HG03354 (cell line): ENCODE data around the gene CRYBG3.
A peak's percentile ranks its signal among the peaks of the same experiment; 100 is the strongest.

Source experiments
- ATAC-seq: cut with Tn5 transposase; IDR thresholded peaks from one replicate; pipeline ENCODE4 v1.9.1; 2021; ENCODE audit warnings: mild to moderate bottlenecking; ENCODE audit not compliant: unreplicated experiment, poor library complexity, severe bottlenecking

The CRYBG3 gene

DNA sequence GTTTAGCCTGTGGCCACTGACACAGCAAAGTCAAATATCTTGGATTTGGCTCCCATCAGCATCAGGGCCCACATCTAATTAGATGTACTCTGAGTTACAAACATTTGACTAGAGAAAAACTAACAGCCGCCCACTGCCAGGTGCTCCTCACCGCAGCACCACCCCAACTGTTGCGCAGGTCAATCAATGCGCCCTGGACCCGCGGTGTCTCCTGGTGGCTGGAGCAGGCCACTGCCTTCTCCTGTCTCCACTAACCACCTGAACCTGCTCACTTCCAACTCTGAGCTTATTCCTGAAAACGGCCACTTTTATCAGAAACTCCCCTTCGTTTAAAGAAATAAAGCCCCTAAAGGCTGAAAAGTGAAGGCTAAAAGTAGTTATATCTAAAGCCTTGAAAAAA, 146.2 kb downstream of the CRYBG3 start:
- no peak for ATAC-seq

DNA sequence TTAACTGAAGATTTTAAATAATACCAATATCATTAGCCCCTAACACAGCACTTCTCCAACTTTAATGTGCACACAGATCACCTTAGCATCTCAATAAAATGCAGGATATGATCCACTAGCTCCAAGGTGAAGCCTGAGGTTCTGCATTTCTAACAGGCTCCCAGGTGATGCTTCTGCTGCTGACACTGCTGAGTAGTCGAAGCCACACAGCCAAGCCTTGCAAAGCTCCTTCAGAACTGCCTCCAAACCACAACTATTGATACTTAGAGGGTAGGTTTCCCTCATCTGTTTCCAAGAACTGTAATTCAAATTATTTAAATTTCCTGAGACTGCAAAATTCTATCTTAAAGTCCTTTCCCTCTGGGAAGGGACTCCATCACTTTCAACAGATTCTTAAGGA, 146.6 kb downstream of the CRYBG3 start:
- no peak for ATAC-seq

DNA sequence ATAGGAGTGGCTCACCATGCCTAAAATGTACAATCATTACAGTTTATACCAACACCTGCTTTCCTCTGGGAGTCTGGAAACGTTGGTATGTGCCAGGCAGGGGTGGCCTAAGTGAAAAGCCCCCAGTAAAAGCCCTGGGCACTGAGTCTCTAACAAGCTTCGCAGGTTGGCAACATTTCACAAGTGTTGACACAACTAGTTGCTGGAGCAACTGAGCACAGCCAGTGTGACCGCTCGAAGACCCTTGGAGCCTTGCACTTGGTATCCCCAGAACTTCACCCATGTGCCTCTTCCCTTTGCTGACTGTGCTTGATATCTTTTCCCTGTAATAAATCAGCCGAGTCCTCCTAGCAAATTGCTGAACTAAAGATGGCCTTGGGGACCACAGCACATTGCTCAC, 147.7 kb downstream of the CRYBG3 start:
- ATAC-seq = no peak

DNA sequence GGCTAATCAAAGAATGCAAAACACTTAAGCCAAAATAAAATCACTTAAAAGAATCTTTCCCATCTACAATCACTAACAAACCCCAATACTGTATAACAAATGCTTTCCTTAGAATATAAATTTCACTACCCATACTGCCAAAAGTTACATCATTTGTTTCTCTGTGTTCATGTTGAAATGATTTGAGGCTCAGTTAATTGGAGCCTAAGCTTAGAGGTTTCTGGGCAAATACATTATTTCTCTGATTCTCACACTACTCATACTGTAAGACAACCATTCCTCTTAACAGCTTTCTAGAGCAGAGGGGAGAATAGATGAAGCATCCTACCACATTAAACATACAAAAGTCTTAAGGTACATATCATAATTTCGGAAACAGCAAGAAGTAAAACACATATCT, 148.3 kb downstream of the CRYBG3 start:
- no peak for ATAC-seq

DNA sequence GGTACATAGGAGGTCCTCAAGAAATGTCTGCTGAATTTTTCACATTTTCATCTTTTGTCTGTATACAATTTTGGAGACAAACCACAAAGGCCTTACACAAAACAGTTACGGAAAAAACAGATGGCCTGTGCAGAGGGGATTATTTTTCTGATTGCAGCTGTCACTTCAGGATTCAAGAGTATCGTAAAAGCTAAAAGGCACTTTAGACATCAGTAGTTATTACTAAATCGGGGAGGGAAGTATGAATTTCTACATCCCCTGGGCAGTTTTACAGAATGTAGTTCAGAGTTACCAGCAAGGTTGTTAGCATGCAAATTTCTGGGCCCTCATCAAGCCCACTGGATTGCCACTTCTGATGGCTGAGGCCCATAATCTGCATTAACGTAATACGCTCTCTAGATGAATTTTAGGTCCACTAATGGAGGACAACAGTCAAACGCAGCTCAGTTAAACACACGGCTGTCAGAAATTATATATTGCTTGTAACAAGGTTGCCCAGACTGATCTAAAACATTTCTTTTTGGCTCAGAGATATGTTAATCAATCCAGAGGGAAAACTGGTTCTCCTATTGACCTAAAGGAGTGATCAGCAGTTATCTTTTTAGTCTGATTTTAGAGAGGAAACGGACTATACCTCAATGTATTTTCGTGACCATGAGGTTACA, 149.3 kb downstream of the CRYBG3 start:
- no peak for ATAC-seq

DNA sequence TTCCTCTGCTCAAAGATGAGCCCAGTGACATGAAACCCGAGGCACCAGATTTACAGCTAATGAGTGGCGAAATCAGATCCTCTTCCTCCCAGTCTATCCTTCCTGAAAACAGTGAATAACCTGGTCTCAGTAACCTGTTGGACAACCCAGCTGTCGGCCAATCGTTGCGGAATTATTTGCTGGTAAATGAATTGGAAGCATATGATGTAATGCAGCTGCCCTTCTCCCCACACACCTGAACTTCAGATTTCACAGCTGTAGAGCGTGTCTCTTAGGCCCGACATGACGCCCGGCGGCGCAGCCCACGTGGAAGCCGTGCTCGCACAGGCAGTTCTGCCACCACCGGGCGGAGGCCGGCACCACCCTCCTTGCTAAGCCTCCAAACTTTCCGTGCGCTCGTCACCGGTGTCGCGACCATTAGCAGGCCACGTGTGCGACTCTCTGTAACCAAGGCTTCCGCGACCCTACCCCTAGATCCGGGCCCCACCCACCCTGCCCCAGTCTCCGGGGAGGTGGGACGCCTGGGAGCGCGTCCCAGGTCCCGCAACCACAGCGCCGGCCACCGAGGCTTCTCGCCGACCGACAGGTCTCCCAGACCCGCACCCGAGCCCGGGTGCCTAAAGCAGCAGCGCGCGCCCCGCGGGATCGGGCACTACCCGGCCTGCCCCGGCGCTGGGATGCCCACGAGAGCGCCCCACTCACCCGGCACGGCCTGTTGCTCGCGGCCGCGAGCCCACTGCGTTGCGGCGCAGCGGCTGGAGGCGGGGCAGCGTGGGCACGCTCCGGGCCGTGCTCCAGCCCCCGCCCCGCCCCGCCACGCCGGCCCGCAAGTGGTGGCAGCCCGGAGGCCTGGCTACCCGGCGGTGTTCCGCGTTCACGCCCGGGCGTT, 150.1 kb downstream of the CRYBG3 start, which contains the start of gene RIOX2:
Gene RIOX2 (minus strand): TSS at position 753 of the 889 bp plus-strand sequence. CDS start 4,838 bp downstream, outside the sequence.
- ATAC-seq = peak; percentile 95

DNA sequence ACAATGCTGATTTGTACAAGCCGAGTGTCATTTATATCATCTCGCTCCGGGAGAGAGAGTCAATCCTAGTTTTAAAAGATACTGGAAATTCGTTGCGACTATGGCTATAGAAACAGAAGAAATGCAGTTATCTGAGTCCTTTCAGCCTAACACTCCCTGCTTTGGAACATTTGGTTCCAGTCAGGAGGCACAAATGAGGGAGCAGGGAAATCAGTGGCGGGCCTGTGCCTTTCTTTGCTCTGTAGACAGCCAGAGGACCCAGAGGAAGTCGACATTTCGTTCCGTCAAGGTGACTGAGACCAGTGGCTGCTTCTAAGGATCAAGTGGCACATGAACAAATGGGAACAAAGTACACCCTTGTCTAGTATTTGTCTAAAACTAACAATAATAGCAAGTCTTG, 151.2 kb downstream of the CRYBG3 start:
- ATAC-seq = no peak

DNA sequence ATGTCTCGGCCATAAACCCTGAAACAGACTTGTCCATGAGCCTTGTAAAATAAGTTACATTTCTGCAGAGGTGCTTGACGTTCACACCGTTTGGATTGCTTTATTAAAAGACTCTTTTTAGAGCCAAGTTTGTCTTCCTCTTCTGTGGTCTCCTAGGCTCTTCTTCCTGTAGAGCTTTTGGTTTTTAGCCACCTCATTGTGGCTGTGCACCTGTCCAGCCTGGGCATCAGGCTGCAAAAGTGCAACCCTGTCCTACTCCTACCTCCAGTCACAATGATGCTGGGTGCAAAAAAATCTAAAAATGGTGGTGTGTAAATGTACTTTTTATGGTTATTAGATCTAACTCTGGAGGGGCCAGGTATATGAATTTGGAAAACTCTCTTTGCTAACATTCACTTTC, 153.2 kb downstream of the CRYBG3 start:
- ATAC-seq = no peak

DNA sequence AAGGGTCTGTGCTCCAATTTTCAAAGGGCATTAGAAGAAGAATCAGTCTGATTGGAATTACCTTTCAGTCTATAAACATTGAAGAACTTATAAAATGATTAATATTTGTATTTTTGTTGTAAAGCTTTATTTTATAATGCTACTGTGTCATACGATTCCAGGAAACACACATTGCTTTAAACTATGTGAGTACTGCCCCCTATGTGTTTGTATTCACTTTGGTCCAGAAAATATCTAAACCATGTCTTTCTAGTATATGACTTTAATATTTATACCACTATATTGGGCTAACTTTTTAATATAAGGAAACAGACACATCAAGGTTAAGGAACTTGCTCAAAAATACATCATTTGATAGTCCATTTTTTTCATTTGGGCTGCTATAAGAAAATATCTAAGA, 153.7 kb downstream of the CRYBG3 start:
- no peak for ATAC-seq

DNA sequence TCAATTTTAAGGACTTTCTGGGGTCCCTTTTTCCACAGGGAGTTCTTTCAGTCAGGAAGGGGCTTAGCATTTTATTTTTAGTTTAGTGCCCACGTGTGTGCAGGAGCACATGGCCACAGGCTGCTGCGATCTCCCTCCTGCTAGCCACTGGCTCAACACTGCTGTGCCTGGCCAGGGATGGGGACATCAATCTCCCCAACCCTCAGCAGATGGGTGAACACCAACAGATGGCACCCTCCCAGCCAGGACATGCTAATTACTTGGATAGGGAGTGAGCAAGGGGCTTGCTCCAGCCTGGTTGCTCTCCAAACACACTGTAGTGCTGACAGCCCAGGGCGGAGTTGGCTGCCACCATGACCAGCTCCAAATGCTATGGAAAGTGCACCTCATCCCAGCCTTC, 157.8 kb downstream of the CRYBG3 start:
- no peak for ATAC-seq

DNA sequence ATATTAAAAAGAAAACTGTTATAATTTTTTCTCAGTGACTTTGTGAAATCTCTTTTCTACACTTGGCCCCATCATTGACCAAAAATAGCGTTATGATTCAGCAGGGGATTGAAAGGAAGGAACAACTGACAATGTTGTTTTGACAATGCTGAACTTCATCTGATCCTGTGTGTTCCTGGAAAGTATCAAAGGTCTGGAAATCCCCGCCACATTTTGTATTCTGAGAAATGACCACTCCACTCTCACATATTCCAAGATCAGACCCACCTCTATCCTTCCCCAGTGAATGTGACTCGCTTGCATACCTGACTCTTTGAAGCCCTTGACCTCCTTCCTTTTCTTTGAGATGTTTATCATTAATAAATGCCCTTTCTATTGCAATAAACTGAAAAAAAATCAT, 160.1 kb downstream of the CRYBG3 start:
- ATAC-seq = no peak

DNA sequence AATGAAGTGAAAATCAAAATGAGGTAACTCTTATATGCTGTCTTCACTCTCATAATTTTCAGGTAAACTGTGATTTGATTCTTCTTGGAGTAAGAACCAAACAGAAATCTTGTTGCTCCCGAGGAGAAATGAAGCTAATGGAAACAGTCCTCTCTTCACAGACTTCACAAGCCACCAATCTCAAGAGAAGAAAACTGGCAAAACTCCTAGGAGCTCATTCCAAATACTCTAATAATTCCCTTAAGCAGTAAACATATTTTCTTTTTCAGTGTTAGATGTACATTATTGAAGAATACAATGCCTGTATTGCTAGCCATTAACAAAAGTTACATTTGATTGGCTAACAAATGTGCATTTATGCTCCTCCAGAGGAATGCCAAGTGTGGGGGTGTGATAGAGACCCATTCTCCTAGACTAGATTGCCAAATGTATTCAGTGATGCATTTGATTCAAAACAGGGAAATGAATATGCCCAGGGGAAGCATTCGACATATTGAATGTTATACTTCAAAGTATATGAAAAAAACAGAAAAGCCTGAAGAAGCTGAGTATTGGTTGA, 162.2 kb downstream of the CRYBG3 start:
- ATAC-seq = no peak

DNA sequence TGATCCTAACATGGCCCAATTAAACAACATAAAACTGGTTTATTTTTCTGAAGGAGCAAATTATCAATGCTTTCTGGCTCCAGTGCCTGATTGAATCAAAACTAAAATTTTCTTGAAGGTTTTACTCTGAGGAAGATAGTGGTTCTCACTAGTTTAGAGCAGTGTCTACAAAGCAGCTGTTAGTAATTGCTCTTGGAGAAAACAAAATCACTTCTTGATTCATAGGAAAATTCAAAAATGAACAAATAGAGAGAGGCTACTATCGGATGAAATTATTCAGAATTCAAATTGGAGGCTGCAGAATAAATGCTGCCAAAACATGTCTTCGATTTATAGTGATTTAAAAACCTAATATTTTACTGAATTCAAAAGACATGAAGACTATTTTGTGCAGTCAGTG, 165.5 kb downstream of the CRYBG3 start:
- no peak for ATAC-seq

DNA sequence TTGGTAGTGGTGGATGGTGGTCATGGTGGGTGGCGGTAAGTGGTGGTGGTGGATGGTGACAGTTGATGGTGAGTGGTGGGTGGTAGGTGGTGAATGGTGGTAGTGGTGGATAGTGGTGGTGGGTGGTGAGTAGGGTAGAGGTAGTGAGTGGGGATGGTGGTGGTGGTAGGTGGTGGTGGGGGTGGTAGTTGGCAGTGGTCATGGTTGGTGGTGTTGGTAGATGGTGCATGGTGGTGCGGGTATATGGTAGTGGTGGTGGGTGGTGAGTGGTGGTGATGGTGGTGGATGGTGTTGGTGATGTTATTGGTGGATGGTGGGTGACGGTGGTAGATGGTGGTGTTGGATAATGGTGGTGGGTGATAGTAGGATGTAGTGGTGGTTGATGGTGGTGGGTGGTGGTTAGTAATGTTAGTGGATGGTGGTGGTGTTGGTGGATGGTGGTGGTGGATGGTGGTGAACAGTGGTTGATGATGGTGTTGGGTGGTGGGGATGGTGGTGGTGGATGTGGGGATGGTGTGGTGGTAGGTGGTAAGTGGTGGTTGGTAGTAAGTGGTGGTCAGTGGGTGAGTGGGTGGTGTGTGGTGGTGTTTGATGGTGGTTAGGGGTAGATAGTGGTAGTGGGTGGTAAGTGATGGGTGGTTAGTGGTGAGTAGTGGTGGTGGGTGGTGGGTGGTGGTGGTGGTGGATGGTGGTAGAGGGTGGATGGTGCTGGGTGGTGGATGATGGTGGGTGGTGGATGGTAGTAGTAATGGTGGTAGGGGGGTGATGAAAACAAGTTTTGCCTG, 167.2 kb downstream of the CRYBG3 start:
- no peak for ATAC-seq

DNA sequence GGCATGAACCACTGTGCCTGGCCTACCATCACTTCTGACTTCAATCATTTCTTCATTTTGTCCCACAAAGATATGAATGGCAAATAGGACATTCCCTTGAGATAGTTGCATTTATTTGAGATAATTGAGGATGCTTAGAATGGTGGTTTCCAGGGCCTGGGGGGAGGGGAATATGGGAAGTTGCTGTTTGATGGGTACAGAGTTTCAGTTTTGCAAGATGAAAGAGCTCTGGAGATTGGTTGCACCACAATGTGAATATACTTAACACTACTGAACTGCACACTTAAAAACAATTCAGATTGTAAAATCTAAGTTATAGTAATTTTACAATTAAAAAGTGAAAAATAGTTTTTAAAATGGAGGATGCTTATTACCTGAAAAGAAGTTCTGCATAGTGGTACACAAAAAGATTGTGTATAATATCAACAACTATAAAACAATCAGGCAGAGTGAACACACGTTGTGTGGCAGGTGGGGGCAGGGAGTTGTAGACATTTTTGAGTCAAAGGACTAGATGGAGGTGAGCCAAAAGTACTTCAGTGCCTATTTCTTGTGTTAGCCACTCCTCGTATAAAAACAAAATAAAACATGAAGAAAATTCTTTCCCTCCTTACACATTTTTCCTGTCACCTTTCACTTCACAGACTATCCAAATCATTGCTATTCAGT, 168.9 kb downstream of the CRYBG3 start:
- no peak for ATAC-seq

DNA sequence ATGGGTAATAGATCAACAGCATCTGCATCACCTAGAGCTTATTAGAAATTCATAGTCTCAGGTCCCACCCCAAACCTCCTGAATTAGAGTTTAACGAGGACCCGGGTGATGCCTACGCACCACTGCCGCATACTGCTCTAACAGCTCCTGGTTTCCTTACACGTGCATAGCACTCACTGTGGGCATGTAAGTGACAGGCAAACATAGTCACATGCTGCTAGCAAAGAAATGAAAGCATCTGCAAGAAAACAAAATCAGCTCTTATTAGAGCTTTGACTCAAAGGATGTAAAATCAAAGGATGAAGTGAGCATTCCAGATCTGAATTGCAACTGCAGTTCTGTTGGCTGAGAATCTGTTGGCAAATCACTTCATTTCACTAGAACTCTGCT, 169.5 kb downstream of the CRYBG3 start:
- ATAC-seq = no peak

DNA sequence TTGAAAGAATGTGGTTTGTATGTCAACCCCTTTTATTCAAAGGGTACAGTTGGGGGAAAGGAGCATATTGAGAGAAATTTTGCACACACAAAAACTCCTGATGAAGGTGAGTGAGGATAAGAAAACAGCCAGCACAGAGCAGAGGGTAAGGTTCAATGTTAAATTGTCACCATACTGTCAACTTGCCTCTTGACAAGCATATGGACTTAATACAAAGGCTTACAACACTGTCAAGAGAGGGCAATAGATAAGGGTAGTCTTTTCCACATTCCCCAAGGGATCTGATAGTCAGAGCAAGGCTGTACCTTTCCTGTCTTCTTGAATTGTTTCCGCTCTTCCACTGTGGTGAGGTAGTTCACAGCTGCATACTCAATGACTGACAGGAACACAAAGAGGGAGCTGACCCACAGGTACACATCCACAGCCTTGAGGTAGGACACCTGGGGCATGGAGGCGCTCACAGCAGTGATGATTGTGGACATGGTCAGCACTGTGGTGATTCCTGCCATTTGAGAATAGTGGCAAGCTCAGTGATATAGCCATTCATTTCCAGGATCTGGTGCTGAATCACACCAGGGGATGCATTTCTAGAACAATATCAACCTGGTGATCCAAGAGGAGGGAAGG, 170.8 kb downstream of the CRYBG3 start:
- ATAC-seq = no peak

DNA sequence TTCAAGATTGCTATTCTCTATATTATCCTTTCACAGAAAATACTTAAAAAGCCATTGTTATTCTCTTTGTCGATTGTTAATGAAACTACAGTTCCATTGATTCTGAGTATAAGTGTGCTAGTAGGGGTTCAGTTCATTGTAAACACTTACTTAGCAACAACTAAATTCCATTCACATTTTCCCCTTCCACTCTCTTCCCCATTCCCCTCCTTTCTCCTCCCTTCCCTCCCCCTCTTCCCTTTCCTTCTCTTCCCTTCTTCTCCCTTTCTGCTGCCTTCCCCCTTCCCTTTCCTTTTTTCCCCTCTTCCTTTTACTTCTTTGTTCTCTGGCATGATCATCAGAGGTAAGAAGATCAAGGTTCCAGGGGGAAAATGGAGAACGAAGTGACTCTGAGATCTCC, 171.7 kb downstream of the CRYBG3 start:
- ATAC-seq = no peak

DNA sequence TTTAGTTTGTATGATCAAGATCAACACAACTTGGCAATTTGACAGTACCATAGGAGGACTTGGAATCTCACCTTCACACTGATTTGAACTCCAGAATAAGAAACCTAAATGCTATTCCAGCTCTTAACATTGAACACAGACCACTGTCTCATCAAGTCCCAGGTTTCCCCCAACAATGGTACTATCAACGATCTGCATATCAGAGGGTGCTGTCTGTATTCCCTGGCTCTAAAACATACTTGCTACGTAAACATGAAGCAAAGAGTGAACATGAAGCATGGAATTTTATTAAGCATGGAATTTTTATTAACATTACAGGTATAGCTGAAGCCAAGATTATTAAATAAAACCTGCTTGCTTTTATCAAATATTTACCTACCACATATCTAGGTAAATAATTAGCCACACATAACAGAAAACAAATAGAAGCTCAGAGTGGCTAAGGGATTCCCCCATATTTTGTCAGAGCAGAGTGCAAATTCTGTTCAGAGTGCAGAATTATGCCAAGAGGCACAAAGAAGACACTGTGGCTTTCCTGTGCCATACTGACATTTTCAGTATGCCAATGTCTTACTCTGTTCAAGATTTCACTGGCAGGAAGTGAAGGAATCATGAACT, 172.6 kb downstream of the CRYBG3 start:
- ATAC-seq = no peak
